C4-2B (cell line): ENCODE measurements around the gene ITGAE.

Experiments used
- ZFX ChIP-seq: fragments of 450-650 bp; IDR thresholded peaks from 2 replicates; pipeline ENCODE4 v1.6.1; 2017
- TF ChIP-seq, protein P1 (sequence below): fragments of 450-650 bp; conservative IDR thresholded peaks from 2 replicates; pipeline ENCODE4 v1.5.1; 2017; ENCODE audit warnings: mild to moderate bottlenecking

DNA sequence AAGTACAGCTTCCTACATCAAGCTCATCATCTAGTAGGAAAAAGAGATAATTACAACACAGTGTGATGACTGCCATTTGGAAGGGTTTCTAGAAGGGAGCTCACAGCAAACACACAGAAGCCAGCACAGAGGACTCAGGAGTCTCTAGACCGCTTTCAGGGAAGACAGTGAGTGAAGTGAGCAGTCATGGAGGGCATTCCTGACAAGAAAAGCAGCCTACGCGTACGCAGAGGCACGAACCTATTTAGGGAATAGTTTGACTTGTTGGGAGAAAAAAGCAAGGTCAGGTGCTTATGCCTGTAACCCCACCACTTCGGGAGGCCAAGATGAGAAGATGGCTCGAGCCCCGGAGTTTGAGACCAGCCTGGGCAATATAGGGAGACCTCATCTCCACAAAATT, 85.7 kb downstream of the ITGAE start:
- TF ChIP-seq, protein P1, sequence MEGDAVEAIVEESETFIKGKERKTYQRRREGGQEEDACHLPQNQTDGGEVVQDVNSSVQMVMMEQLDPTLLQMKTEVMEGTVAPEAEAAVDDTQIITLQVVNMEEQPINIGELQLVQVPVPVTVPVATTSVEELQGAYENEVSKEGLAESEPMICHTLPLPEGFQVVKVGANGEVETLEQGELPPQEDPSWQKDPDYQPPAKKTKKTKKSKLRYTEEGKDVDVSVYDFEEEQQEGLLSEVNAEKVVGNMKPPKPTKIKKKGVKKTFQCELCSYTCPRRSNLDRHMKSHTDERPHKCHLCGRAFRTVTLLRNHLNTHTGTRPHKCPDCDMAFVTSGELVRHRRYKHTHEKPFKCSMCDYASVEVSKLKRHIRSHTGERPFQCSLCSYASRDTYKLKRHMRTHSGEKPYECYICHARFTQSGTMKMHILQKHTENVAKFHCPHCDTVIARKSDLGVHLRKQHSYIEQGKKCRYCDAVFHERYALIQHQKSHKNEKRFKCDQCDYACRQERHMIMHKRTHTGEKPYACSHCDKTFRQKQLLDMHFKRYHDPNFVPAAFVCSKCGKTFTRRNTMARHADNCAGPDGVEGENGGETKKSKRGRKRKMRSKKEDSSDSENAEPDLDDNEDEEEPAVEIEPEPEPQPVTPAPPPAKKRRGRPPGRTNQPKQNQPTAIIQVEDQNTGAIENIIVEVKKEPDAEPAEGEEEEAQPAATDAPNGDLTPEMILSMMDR: no peak
- TF ChIP-seq ZFX: no peak
